Skin epidermis (tissue), 12 donors: ENCODE measurements around the gene ENG.
A peak's percentile ranks its signal among the peaks of the same experiment; 100 is the strongest.

Experiments used
- H3K27ac ChIP-seq, 21 experiments: fragments of 200-600 bp; sonication (generic) in 11 of 21; one replicate each; pipeline ENCODE4 v1.5.0; 2020; ENCODE audit warnings: mild to moderate bottlenecking in 3 of 21, inconsistent platforms in 2 of 21, moderate library complexity in 2 of 21
- H3K4me3 ChIP-seq, 7 experiments: fragments of 200-600 bp; sonication (generic) in 2 of 7; one replicate each; pipeline ENCODE4 v1.5.0; 2020; ENCODE audit warnings: inconsistent platforms in 2 of 7, mild to moderate bottlenecking in 2 of 7, moderate library complexity in 1 of 7

ENG gene

GRCh38 chr9:127805620-127806019 lies 48.8 kb downstream of the ENG start:
- Histone ChIP-seq H3K4me3 (no peak overlapping the region), H3K27ac (no peak overlapping the region)

- H3K4me3 ChIP-seq: peak overlapping the region; percentile 42 to 76 (median 63)
These were observed 50.7 kb downstream of the ENG start for GRCh38 chr9:127803507-127804352.

GRCh38 chr9:127802576-127803443 lies 51.6 kb downstream of the ENG start, which contains the start of gene FPGS:
Gene FPGS (plus strand): TSS chr9:127802882. CDS start chr9:127802925, 43 bp downstream.
- Histone ChIP-seq H3K27ac (peak within 1 kb of the TSS; percentile 78 to 93 (median 89)), H3K4me3 (peak within 1 kb of the TSS; percentile 42 to 76 (median 63))

More at GRCh38 chr9:127803507-127804352, 50.7 kb downstream of the ENG start:
- peak overlapping the region; percentile 78 to 93 (median 89) for H3K27ac ChIP-seq

GRCh38 chr9:127801955-127802575 lies 52.4 kb downstream of the ENG start:
- peak overlapping the region; percentile 42 to 76 (median 63) for H3K4me3 ChIP-seq

GRCh38 chr9:127796852-127797370 lies 57.5 kb downstream of the ENG start:
- no peak overlapping the region for H3K4me3 ChIP-seq
- peak overlapping the region in 4 of 21 experiments; percentile 14 to 50 (median 35) for H3K27ac ChIP-seq

More at GRCh38 chr9:127801955-127802575, 52.4 kb downstream of the ENG start:
- H3K27ac ChIP-seq: peak overlapping the region in 20 of 21 experiments; percentile 37 to 93 (median 89)

- Histone ChIP-seq H3K27ac (peak overlapping the region in 4 of 21 experiments; percentile 14 to 50 (median 35)), H3K4me3 (no peak overlapping the region)
These were observed 58.1 kb downstream of the ENG start for GRCh38 chr9:127796225-127796813.

GRCh38 chr9:127794001-127794791 lies 60.3 kb downstream of the ENG start:
- H3K4me3 ChIP-seq: no peak overlapping the region
- H3K27ac ChIP-seq: peak overlapping the region in 3 of 21 experiments; percentile 8 to 43 (median 42)

GRCh38 chr9:127793093-127793708 lies 61.3 kb downstream of the ENG start:
- Histone ChIP-seq H3K4me3 (no peak overlapping the region), H3K27ac (peak overlapping the region in 2 of 21 experiments; percentile 10 to 12)

- no peak overlapping the region for H3K27ac ChIP-seq
- no peak overlapping the region for H3K4me3 ChIP-seq
These were observed 61.9 kb downstream of the ENG start for GRCh38 chr9:127792417-127793031.

GRCh38 chr9:127791085-127791484 lies 63.4 kb downstream of the ENG start:
- Histone ChIP-seq H3K27ac (no peak overlapping the region), H3K4me3 (no peak overlapping the region)

GRCh38 chr9:127790094-127790855 lies 64.2 kb downstream of the ENG start:
- H3K4me3 ChIP-seq: no peak overlapping the region

GRCh38 chr9:127789179-127789578 lies 65.3 kb downstream of the ENG start:
- H3K4me3 ChIP-seq: no peak overlapping the region
- H3K27ac ChIP-seq: peak overlapping the region in 1 of 21 experiments; percentile 5

More at GRCh38 chr9:127790094-127790855, 64.2 kb downstream of the ENG start:
- peak overlapping the region in 1 of 21 experiments; percentile 24 for H3K27ac ChIP-seq

- H3K27ac ChIP-seq: peak overlapping the region in 5 of 21 experiments; percentile 15 to 53 (median 33)
- no peak overlapping the region for H3K4me3 ChIP-seq
These were observed 66.0 kb downstream of the ENG start for GRCh38 chr9:127788337-127789011.

- Histone ChIP-seq H3K4me3 (peak overlapping the region; percentile 85 to 100 (median 97)), H3K27ac (peak overlapping the region in 20 of 21 experiments; percentile 86 to 99 (median 96))
These were observed 67.7 kb downstream of the ENG start for GRCh38 chr9:127786773-127787104.

- H3K4me3 ChIP-seq: peak within 1 kb of the TSS; percentile 85 to 100 (median 97)
These were observed 68.3 kb downstream of the ENG start, which contains the start of gene CDK9 for GRCh38 chr9:127785933-127786772. Gene CDK9 (plus strand): TSS chr9:127786034. CDS start chr9:127786149, 115 bp downstream.

More at GRCh38 chr9:127785933-127786772, 68.3 kb downstream of the ENG start, which contains the start of gene CDK9:
- H3K27ac ChIP-seq: peak within 1 kb of the TSS; percentile 86 to 99 (median 96)
